ENCODE data around the gene TRMT6. TPM values are rescaled to one million over a fixed set of nuclear protein-coding genes. Genes with fewer than 3 reads are reported as not detected.

TRMT6 gene
- total RNA-seq, 4 donors from 2014 or later, result 9.5 to 13.6 (median 12.5) TPM

DNA sequence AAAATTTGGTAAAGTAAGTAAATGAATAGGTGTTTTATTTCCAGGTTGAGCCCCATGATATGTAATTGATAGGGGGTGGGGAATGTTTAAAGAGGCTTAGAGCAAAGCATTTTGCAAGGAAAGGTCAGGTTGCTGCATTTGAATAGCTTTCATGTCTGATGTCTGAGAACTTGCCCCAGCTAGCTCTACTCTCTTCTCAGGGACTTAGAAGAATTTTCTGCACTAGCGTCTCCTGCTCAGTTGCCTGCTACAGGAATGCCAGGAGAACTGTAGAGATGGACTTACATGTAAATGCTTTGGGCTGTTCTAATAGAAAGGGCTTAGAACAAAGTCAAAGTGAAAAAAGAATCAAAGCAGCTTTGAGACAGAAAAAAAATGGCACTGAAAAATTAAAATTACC lies 35.5 kb downstream of the TRMT6 start:
- ATAC-seq, result no peak
- WGBS, 2 donors (ENCODE audit: low coverage in 1 of 2), result 0% methylated on average over 1 of the region's 1 CpG; no CpG with 5 or more reads in 1 of the 2 donors

DNA sequence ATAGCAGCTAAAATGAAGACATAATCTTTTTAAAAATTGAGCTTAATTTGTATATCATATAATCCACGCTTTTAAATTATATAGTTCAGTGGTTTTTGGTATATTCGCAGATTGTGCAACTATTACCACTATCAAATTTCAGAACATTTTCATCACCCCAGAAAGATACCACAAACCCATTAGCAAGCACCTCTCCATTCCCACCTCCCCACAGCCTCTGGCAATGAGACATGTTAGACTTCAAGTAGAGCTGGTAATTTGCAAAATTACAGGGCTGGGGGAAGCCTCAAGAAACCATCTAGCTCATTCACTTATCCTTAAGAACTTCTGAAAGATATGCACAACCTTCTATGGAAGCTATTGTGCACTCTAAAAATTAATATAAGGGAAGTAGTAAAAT lies 37.2 kb downstream of the TRMT6 start:
- no peak overlapping the region for H3K27ac ChIP-seq
- peaks cover 53% of the 10 kb centered on the region for H3K27me3 ChIP-seq
- no peak overlapping the region for H3K4me3 ChIP-seq
- H3K36me3 ChIP-seq, result no peaks in the 10 kb centered on the region
- 86 to 100% methylated on average over 2 of the region's 2 CpGs for WGBS, 2 donors (ENCODE audit: low coverage in 1 of 2)
- no peaks in the 10 kb centered on the region for H3K9me3 ChIP-seq
- ATAC-seq, result no peak
- peaks cover 0 to 11% (median 4%) of the 10 kb centered on the region in 3 donors for H3K4me1 ChIP-seq
- TF ChIP-seq POLR2AphosphoS5 (IDR thresholded peaks at IDR 0.05) (no peak), POLR2A (IDR thresholded peaks at IDR 0.05) (no peak)

More for the DNA sequence above, 35.5 kb downstream of the TRMT6 start:
- no peak for TF ChIP-seq POLR2AphosphoS5 (IDR thresholded peaks at IDR 0.05)
- TF ChIP-seq, protein P1, sequence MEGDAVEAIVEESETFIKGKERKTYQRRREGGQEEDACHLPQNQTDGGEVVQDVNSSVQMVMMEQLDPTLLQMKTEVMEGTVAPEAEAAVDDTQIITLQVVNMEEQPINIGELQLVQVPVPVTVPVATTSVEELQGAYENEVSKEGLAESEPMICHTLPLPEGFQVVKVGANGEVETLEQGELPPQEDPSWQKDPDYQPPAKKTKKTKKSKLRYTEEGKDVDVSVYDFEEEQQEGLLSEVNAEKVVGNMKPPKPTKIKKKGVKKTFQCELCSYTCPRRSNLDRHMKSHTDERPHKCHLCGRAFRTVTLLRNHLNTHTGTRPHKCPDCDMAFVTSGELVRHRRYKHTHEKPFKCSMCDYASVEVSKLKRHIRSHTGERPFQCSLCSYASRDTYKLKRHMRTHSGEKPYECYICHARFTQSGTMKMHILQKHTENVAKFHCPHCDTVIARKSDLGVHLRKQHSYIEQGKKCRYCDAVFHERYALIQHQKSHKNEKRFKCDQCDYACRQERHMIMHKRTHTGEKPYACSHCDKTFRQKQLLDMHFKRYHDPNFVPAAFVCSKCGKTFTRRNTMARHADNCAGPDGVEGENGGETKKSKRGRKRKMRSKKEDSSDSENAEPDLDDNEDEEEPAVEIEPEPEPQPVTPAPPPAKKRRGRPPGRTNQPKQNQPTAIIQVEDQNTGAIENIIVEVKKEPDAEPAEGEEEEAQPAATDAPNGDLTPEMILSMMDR (IDR thresholded peaks at IDR 0.05), result no peak
- TF ChIP-seq EP300 (IDR thresholded peaks at IDR 0.05), result no peak
- TF ChIP-seq POLR2A (IDR thresholded peaks at IDR 0.05), result no peak
- H3K36me3 ChIP-seq, result no peaks in the 10 kb centered on the region
- no peaks in the 10 kb centered on the region for H3K9me3 ChIP-seq
- H3K4me1 ChIP-seq, result peaks cover 0 to 11% (median 4%) of the 10 kb centered on the region in 3 donors
- H3K27ac ChIP-seq, result no peak overlapping the region
- H3K4me3 ChIP-seq, result no peak overlapping the region
- peaks cover 39% of the 10 kb centered on the region for H3K27me3 ChIP-seq

DNA sequence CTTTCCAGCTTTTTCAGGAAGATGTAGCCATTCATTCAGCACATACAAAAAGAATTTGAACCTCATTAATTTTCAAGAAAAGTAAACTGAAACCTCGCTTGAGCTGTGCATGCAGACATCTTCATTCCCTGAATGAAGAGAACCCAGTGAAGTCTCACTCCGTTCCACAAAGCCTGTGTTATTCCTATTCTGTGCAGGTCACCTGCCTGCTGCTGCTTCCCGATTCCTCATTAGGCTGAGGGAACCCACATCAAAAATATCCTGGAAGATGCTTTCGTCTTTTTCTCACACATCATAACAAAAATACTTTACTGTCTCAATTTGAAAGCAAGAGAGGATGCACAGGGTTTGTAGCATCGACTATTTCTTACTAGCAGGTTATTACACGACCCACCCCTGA lies 40.1 kb downstream of the TRMT6 start:
- ATAC-seq, result no peak
- TF ChIP-seq POLR2A (IDR thresholded peaks at IDR 0.05), result no peak
- TF ChIP-seq POLR2AphosphoS5 (IDR thresholded peaks at IDR 0.05), result no peak
- no peak for TF ChIP-seq EP300 (IDR thresholded peaks at IDR 0.05)
- TF ChIP-seq, protein P1 (IDR thresholded peaks at IDR 0.05), result no peak
- peaks cover 0 to 11% (median 4%) of the 10 kb centered on the region in 3 donors for H3K4me1 ChIP-seq
- no peaks in the 10 kb centered on the region for H3K9me3 ChIP-seq
- H3K27ac ChIP-seq, result no peak overlapping the region
- WGBS, 2 donors (ENCODE audit: low coverage in 1 of 2), result 46 to 60% methylated on average over 6 of the region's 6 CpGs
- no peak overlapping the region for H3K4me3 ChIP-seq
- H3K27me3 ChIP-seq, result peaks cover 73% of the 10 kb centered on the region
- H3K36me3 ChIP-seq, result no peaks in the 10 kb centered on the region

DNA sequence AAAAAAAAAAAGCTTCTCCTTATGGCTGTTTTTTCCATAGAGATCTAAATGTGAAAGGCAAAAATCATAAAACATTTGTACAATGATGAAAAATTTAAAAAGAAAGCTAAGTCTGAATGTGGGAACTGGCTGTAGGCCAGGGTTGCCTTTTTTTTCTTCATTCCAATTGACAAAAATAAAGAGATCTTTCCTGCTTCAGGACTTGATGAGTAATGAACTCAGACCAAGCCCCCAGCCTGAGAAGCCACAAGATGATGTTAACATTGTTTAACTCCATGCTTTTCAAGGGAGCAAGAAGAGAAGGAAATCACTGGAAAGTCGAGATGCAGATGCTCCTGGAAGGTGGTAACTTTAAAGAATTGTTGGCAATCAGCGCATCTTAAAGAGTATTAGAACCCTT lies 41.4 kb downstream of the TRMT6 start:
- ATAC-seq, result no peak
- H3K27ac ChIP-seq, result no peak overlapping the region
- no peak overlapping the region for H3K4me3 ChIP-seq
- no peaks in the 10 kb centered on the region for H3K36me3 ChIP-seq
- peaks cover 0 to 11% (median 4%) of the 10 kb centered on the region in 3 donors for H3K4me1 ChIP-seq
- no peak for TF ChIP-seq POLR2A (IDR thresholded peaks at IDR 0.05)
- TF ChIP-seq, protein P1 (IDR thresholded peaks at IDR 0.05), result no peak
- no peak for TF ChIP-seq POLR2AphosphoS5 (IDR thresholded peaks at IDR 0.05)
- no peak for TF ChIP-seq EP300 (IDR thresholded peaks at IDR 0.05)
- peaks cover 63% of the 10 kb centered on the region for H3K27me3 ChIP-seq
- 65 to 78% methylated on average over 2 of the region's 2 CpGs for WGBS, 2 donors (ENCODE audit: low coverage in 1 of 2)
- no peaks in the 10 kb centered on the region for H3K9me3 ChIP-seq

DNA sequence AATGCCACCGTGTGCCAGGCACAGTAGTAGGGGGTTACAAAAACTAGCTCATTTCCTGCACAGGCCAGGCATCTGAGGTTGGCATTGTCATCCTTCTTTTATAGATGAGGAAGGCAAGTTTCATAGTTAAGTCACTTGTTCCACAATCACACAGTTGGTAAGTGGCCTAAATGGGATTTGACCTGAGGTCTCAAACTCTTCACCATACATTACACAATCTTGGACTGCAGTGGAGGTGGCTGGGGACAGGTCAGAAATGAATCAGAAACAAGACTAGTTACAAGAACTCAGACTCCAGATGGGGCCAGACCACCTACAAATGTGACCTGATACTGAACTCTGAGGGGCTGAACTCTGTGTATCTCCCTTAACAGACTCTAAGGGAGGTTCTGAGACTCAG lies 49.4 kb downstream of the TRMT6 start:
- no peak overlapping the region for H3K27ac ChIP-seq
- no peak overlapping the region for H3K4me3 ChIP-seq
- H3K36me3 ChIP-seq, result no peaks in the 10 kb centered on the region
- no peaks in the 10 kb centered on the region for H3K4me1 ChIP-seq
- TF ChIP-seq EP300 (IDR thresholded peaks at IDR 0.05) (no peak), POLR2A (IDR thresholded peaks at IDR 0.05) (no peak), POLR2AphosphoS5 (IDR thresholded peaks at IDR 0.05) (no peak)
- TF ChIP-seq, protein P1 (IDR thresholded peaks at IDR 0.05), result no peak
- H3K9me3 ChIP-seq, result no peaks in the 10 kb centered on the region
- no peak for ATAC-seq
- H3K27me3 ChIP-seq, result peaks cover 6% of the 10 kb centered on the region
- 50 to 73% methylated on average over 1 of the region's 1 CpG for WGBS, 2 donors (ENCODE audit: low coverage in 1 of 2)
